Mesodermal cell (in vitro differentiated cells): ENCODE measurements around the gene PLCD4.

ENCODE experiments used
- H3K27ac ChIP-seq: 2 replicates; pipeline ENCODE4 v1.7.0; 2013; ENCODE audit warnings: mild to moderate bottlenecking, low read depth, low read length, moderate library complexity; ENCODE audit not compliant: severe bottlenecking
- H3K36me3 ChIP-seq: 2 replicates; pipeline ENCODE4 v1.7.1; 2013; ENCODE audit warnings: mild to moderate bottlenecking, low read length, moderate library complexity; ENCODE audit not compliant: control insufficient read depth, insufficient read depth
- H3K4me1 ChIP-seq: one replicate; pipeline ENCODE4 v1.7.1; 2013; ENCODE audit warnings: mild to moderate bottlenecking, low read length; ENCODE audit not compliant: insufficient read depth, control insufficient read depth, poor library complexity, severe bottlenecking
- H3K4me3 ChIP-seq: 2 replicates; pipeline ENCODE4 v1.7.0; 2013; ENCODE audit warnings: low read length, control low read depth, mild to moderate bottlenecking; ENCODE audit not compliant: insufficient read depth, poor library complexity, severe bottlenecking; ENCODE audit errors: extremely low read depth
- H3K9me3 ChIP-seq: 2 replicates; pipeline ENCODE4 v1.7.1; 2013; ENCODE audit warnings: mild to moderate bottlenecking, low read length, moderate library complexity; ENCODE audit not compliant: control insufficient read depth
- WGBS, 2 experiments: methylation state at CpG; one replicate each; pipeline ENCODE4 v1.1.5; 2013; ENCODE audit warnings: missing lambda C conversion rate in 2 of 2; ENCODE audit not compliant: insufficient coverage in 2 of 2; 5-methylcytosine and 5-hydroxymethylcytosine counted together

The PLCD4 gene

GRCh38 chr2:218576854-218577253 lies 30.8 kb upstream of the PLCD4 start:
- H3K36me3 ChIP-seq: peaks cover 77% of the 10 kb centered on the region
- WGBS, 2 experiments: 100% methylated on average over 1 to 3 of the region's 4 CpGs

GRCh38 chr2:218577482-218578220 lies 30.0 kb upstream of the PLCD4 start:
- Histone ChIP-seq H3K4me1 (no peaks in the 10 kb centered on the region), H3K4me3 (no peak overlapping the region), H3K9me3 (no peaks in the 10 kb centered on the region), H3K27ac (no peak overlapping the region), H3K36me3 (peaks cover 77% of the 10 kb centered on the region)
- 86 to 90% methylated on average over 2 of the region's 3 CpGs for WGBS, 2 experiments

More at GRCh38 chr2:218576854-218577253, 30.8 kb upstream of the PLCD4 start:
- Histone ChIP-seq H3K4me1 (no peaks in the 10 kb centered on the region), H3K9me3 (no peaks in the 10 kb centered on the region), H3K4me3 (no peak overlapping the region), H3K27ac (no peak overlapping the region)

GRCh38 chr2:218578272-218578877 lies 29.3 kb upstream of the PLCD4 start:
- Histone ChIP-seq H3K36me3 (peaks cover 78% of the 10 kb centered on the region), H3K27ac (no peak overlapping the region), H3K4me3 (no peak overlapping the region), H3K9me3 (no peaks in the 10 kb centered on the region), H3K4me1 (no peaks in the 10 kb centered on the region)
- WGBS, 2 experiments: 100% methylated on average over 1 of the region's 3 CpGs; no CpG with 5 or more reads in 1 of the 2 experiments

GRCh38 chr2:218582076-218582475 lies 25.6 kb upstream of the PLCD4 start:
- Histone ChIP-seq H3K4me3 (no peak overlapping the region), H3K27ac (no peak overlapping the region), H3K4me1 (no peaks in the 10 kb centered on the region), H3K36me3 (peaks cover 76% of the 10 kb centered on the region), H3K9me3 (no peaks in the 10 kb centered on the region)
- 76% methylated on average over 4 of the region's 7 CpGs; no CpG with 5 or more reads in 1 of the 2 experiments for WGBS, 2 experiments

GRCh38 chr2:218583983-218584850 lies 23.5 kb upstream of the PLCD4 start:
- Histone ChIP-seq H3K4me3 (no peak overlapping the region), H3K27ac (no peak overlapping the region), H3K9me3 (no peaks in the 10 kb centered on the region), H3K4me1 (no peaks in the 10 kb centered on the region), H3K36me3 (peaks cover 88% of the 10 kb centered on the region)
- WGBS, 2 experiments: 100% methylated on average over 1 of the region's 6 CpGs

GRCh38 chr2:218585541-218585940 lies 22.2 kb upstream of the PLCD4 start:
- WGBS, 2 experiments: no CpG with 5 or more reads among the region's 1 CpG
- Histone ChIP-seq H3K36me3 (peaks cover 90% of the 10 kb centered on the region), H3K4me1 (no peaks in the 10 kb centered on the region), H3K4me3 (no peak overlapping the region), H3K27ac (no peak overlapping the region), H3K9me3 (no peaks in the 10 kb centered on the region)

GRCh38 chr2:218605432-218605831 lies 2.3 kb upstream of the PLCD4 start:
- H3K9me3 ChIP-seq: no peaks in the 10 kb centered on the region
- no peaks in the 10 kb centered on the region for H3K36me3 ChIP-seq
- H3K4me1 ChIP-seq: peaks cover 11% of the 10 kb centered on the region
- H3K27ac ChIP-seq: no peak overlapping the region
- 88 to 100% methylated on average over 2 of the region's 2 CpGs for WGBS, 2 experiments
- H3K4me3 ChIP-seq: no peak overlapping the region

- Histone ChIP-seq H3K27ac (no peak overlapping the region), H3K4me3 (no peak overlapping the region), H3K4me1 (no peaks in the 10 kb centered on the region), H3K9me3 (no peaks in the 10 kb centered on the region), H3K36me3 (no peaks in the 10 kb centered on the region)
- WGBS, 2 experiments: 91 to 93% methylated on average over 6 of the region's 6 CpGs
Measured at GRCh38 chr2:218615868-218616315, 8.2 kb downstream of the PLCD4 start.

GRCh38 chr2:218618102-218618860 lies 10.6 kb downstream of the PLCD4 start:
- Histone ChIP-seq H3K27ac (no peak overlapping the region), H3K36me3 (no peaks in the 10 kb centered on the region), H3K9me3 (no peaks in the 10 kb centered on the region), H3K4me3 (no peak overlapping the region), H3K4me1 (peaks cover 6% of the 10 kb centered on the region)
- WGBS, 2 experiments: 91 to 93% methylated on average over 8 to 9 of the region's 9 CpGs

GRCh38 chr2:218621007-218621406 lies 13.3 kb downstream of the PLCD4 start:
- no peaks in the 10 kb centered on the region for H3K36me3 ChIP-seq
- WGBS, 2 experiments: 40 to 62% methylated on average over 2 to 3 of the region's 7 CpGs
- H3K4me3 ChIP-seq: no peak overlapping the region
- H3K4me1 ChIP-seq: peaks cover 7% of the 10 kb centered on the region
- no peak overlapping the region for H3K27ac ChIP-seq
- no peaks in the 10 kb centered on the region for H3K9me3 ChIP-seq
